CD14-positive monocyte (primary cell): ENCODE measurements around the gene TCEAL4. TPM values are rescaled to one million over a fixed set of nuclear protein-coding genes. Genes with fewer than 3 reads are reported as not detected.

Source experiments
- DNase-seq, 3 donors: peaks; one replicate each; pipeline ENCODE4 v3.0.0-alpha.2; 2011 to 2022
- H2AFZ ChIP-seq: 2 replicates; pipeline ENCODE4 v1.6.0; 2012; ENCODE audit warnings: mild to moderate bottlenecking, low read depth, low read length, inconsistent platforms; ENCODE audit not compliant: insufficient read depth, poor library complexity, severe bottlenecking
- H3K27ac ChIP-seq, 2 donors: 1 replicate in 1 of 2; 2 replicates in 1 of 2; pipeline ENCODE4 v1.5.1; 2012 to 2013; ENCODE audit warnings: low read length in 2 of 2, control low read depth in 1 of 2, inconsistent platforms in 1 of 2, low read depth in 1 of 2, mild to moderate bottlenecking in 1 of 2
- H3K27me3 ChIP-seq, 2 donors: one replicate each; pipeline versions ENCODE4 v1.6.0 to v1.6.1; 2011 to 2013; ENCODE audit warnings: low read length in 2 of 2; ENCODE audit not compliant: control insufficient read depth in 2 of 2, insufficient read depth in 2 of 2
- H3K36me3 ChIP-seq, 2 donors: replicated peaks in 1 of 2; 1 replicate in 1 of 2; 2 replicates in 1 of 2; pipeline versions ENCODE4 v1.5.1 to v1.6.1; 2012 to 2013; ENCODE audit warnings: low read length in 2 of 2, control low read depth in 1 of 2, inconsistent platforms in 1 of 2, mild to moderate bottlenecking in 1 of 2; ENCODE audit not compliant: insufficient read depth in 2 of 2, control insufficient read depth in 1 of 2
- H3K4me1 ChIP-seq, 2 donors: 1 replicate in 1 of 2; 2 replicates in 1 of 2; pipeline versions ENCODE4 v1.5.1 to v1.6.1; 2012 to 2013; ENCODE audit warnings: low read length in 2 of 2, control low read depth in 1 of 2, inconsistent platforms in 1 of 2, mild to moderate bottlenecking in 1 of 2, moderate library complexity in 1 of 2; ENCODE audit not compliant: insufficient read depth in 2 of 2, control insufficient read depth in 1 of 2
- H3K4me2 ChIP-seq: replicated peaks from 2 replicates; pipeline ENCODE3; 2012; ENCODE audit warnings: low read length, moderate library complexity, mild to moderate bottlenecking; ENCODE audit not compliant: poor library complexity, severe bottlenecking; ENCODE audit errors: extremely low read depth
- H3K4me3 ChIP-seq, 3 experiments: fragments of 200-600 bp in 1 of 3; sonication (generic) in 1 of 3; replicated peaks in 1 of 3; 1 replicate in 2 of 3; 2 replicates in 1 of 3; pipeline ENCODE4 v1.5.1; 2011 to 2013; ENCODE audit warnings: low read length in 3 of 3, mild to moderate bottlenecking in 3 of 3, control low read depth in 2 of 3, low read depth in 2 of 3, inconsistent platforms in 1 of 3, moderate library complexity in 1 of 3
- H3K79me2 ChIP-seq: 2 replicates; pipeline ENCODE4 v1.6.0; 2012; ENCODE audit warnings: mild to moderate bottlenecking, control low read depth, inconsistent platforms, low read length, moderate library complexity; ENCODE audit not compliant: insufficient read depth
- H3K9ac ChIP-seq: 2 replicates; pipeline ENCODE4 v1.6.0; 2017; ENCODE audit warnings: low read length, mild to moderate bottlenecking; ENCODE audit not compliant: insufficient read depth, poor library complexity, severe bottlenecking
- H3K9me3 ChIP-seq, 2 donors: replicated peaks in 1 of 2; 1 replicate in 1 of 2; 2 replicates in 1 of 2; pipeline versions ENCODE4 v1.5.1 to v1.6.1; 2012 to 2013; ENCODE audit warnings: low read length in 2 of 2, control low read depth in 1 of 2; ENCODE audit not compliant: control insufficient read depth in 1 of 2, insufficient read depth in 1 of 2
- H4K20me1 ChIP-seq: 2 replicates; pipeline ENCODE4 v1.6.0; 2012; ENCODE audit warnings: mild to moderate bottlenecking, low read length, control low read depth, moderate library complexity; ENCODE audit not compliant: insufficient read depth
- H3K27ac Mint-ChIP-seq, 7 donors: one replicate each; pipeline ENCODE4 v1.8.0; 2020; ENCODE audit warnings: mild to moderate bottlenecking in 7 of 7, mixed read lengths in 7 of 7, moderate library complexity in 6 of 7, inconsistent platforms in 2 of 7
- H3K27me3 Mint-ChIP-seq, 3 donors: one replicate each; pipeline ENCODE4 v1.8.0; 2021 to 2022; ENCODE audit warnings: low read depth in 3 of 3, mild to moderate bottlenecking in 3 of 3, mixed read lengths in 3 of 3, moderate library complexity in 3 of 3, inconsistent platforms in 1 of 3
- H3K36me3 Mint-ChIP-seq, 2 donors: one replicate each; pipeline ENCODE4 v1.8.0; 2020; ENCODE audit warnings: mixed read lengths in 2 of 2, inconsistent platforms in 1 of 2, mild to moderate bottlenecking in 1 of 2
- H3K4me1 Mint-ChIP-seq: one replicate; pipeline ENCODE4 v1.8.0; 2020; ENCODE audit warnings: mild to moderate bottlenecking, mixed read lengths
- H3K4me3 Mint-ChIP-seq, 2 donors: one replicate each; pipeline ENCODE4 v1.8.0; 2020; ENCODE audit warnings: mild to moderate bottlenecking in 2 of 2, mixed read lengths in 2 of 2, moderate library complexity in 1 of 2
- H3K9me3 Mint-ChIP-seq, 7 donors: one replicate each; pipeline ENCODE4 v1.8.0; 2020 to 2022; ENCODE audit warnings: mixed read lengths in 7 of 7, mild to moderate bottlenecking in 6 of 7, moderate library complexity in 6 of 7, inconsistent platforms in 2 of 7
- WGBS: methylation state at CpG from one replicate; pipeline ENCODE4 v1.1.5; 2013; ENCODE audit warnings: missing lambda C conversion rate; ENCODE audit not compliant: insufficient coverage; 5-methylcytosine and 5-hydroxymethylcytosine counted together
- intact Hi-C, 2 donors: fragments of 100-400 bp; cut with micrococcal nuclease; formaldehyde crosslinking; loops; one replicate each; pipeline versions ENCODE4 v1.15.0 to v1.15.1; 2023
- polyA plus RNA-seq, 3 donors: library from polyadenylated mRNA; depleted of rRNA in 1 of 3; unstranded in 2 of 3; stranded (reverse) in 1 of 3; fragments of 300-500 nt in 2 of 3; fragments of >200 nt in 1 of 3; fragmentation: Illumina TruSeq in 2 of 3; gene quantifications; 1 replicate in 2 of 3; 2 replicates in 1 of 3; pipeline ENCODE4 v1.2.3, GENCODE V29; 2012 to 2021
- TF ChIP-seq, protein P1 (sequence below): fragments of 200-600 bp; IDR thresholded peaks from one replicate; pipeline ENCODE4 v1.8.0; 2022; ENCODE audit warnings: antibody characterized with exemption, mild to moderate bottlenecking

The TCEAL4 gene
- polyA plus RNA-seq, 3 donors, result 3.0 to 10.7 (median 8.5) TPM

DNA sequence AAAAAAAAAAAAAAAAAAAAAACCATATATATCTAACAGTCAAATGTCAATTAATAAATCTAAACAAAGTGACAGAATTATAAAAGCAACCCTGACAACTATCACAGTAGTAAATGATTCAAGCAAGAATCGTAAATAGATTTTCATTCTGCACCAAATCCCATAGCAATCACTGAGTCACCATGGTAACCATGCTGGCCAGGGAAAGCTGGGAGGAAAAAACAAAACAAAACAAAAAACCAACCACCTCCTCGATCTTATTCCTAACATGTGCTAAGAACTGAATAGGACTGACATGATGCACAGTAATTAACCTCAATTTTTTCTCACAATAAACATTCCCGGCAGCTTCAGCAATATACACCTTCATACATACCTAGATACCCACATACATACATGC lies 35.4 kb upstream of the TCEAL4 start:
- H3K27ac Mint-ChIP-seq, result no peak overlapping the region
- no peak overlapping the region for H3K4me3 Mint-ChIP-seq
- TF ChIP-seq, protein P1, sequence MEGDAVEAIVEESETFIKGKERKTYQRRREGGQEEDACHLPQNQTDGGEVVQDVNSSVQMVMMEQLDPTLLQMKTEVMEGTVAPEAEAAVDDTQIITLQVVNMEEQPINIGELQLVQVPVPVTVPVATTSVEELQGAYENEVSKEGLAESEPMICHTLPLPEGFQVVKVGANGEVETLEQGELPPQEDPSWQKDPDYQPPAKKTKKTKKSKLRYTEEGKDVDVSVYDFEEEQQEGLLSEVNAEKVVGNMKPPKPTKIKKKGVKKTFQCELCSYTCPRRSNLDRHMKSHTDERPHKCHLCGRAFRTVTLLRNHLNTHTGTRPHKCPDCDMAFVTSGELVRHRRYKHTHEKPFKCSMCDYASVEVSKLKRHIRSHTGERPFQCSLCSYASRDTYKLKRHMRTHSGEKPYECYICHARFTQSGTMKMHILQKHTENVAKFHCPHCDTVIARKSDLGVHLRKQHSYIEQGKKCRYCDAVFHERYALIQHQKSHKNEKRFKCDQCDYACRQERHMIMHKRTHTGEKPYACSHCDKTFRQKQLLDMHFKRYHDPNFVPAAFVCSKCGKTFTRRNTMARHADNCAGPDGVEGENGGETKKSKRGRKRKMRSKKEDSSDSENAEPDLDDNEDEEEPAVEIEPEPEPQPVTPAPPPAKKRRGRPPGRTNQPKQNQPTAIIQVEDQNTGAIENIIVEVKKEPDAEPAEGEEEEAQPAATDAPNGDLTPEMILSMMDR, result no peak
- H4K20me1 ChIP-seq, result no peaks in the 10 kb centered on the region
- no peak for DNase-seq
- H3K4me1 ChIP-seq, result peaks cover 0 to 7% of the 10 kb centered on the region in 2 donors
- no peak overlapping the region for H2AFZ ChIP-seq
- no peak overlapping the region for H3K4me3 ChIP-seq
- H3K27me3 Mint-ChIP-seq, result peaks cover 0 to 10% (median 4%) of the 10 kb centered on the region in 3 donors
- no peak overlapping the region for H3K27ac ChIP-seq
- H3K27me3 ChIP-seq, result no peaks in the 10 kb centered on the region
- no CpG with 5 or more reads among the region's 3 CpGs for WGBS
- no peaks in the 10 kb centered on the region for H3K36me3 ChIP-seq
- intact Hi-C loops, result no loop called here
- peaks cover 0 to 2% (median 0%) of the 10 kb centered on the region in 7 donors for H3K9me3 Mint-ChIP-seq
- H3K9ac ChIP-seq, result no peak overlapping the region
- no peaks in the 10 kb centered on the region for H3K36me3 Mint-ChIP-seq
- peaks cover 9% of the 10 kb centered on the region for H3K4me1 Mint-ChIP-seq
- H3K4me2 ChIP-seq, result no peak overlapping the region
- no peaks in the 10 kb centered on the region for H3K79me2 ChIP-seq
- no peaks in the 10 kb centered on the region for H3K9me3 ChIP-seq

DNA sequence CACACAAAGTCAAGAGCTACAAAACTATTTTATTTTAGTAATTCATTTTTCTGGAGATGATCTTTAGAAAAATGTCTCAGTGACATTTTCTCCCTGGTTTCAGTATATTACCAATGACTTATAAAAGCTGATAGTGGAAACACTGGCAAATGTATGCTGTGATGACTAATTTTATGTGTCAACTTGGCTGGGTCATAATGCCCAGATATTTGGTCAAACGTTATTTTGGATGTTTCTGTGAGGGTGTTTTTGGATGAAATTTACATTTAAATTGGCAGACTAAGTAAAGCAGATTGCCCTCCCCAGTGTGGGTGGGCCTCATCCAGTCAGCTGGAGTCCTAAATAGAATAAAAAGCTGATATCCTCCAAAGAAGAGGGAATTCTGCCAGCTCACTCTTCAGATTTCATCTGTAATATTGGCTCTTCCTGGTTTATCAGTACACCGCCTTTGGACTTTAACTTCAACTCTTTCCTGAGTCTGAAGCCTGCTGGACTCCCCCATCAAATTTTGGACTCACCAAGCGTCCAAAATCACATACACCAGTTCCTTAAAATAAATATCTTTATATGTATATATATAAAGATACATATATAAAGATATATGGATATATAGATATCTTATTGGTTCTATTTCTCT lies 34.8 kb upstream of the TCEAL4 start:
- Histone ChIP-seq H3K79me2 (no peaks in the 10 kb centered on the region), H3K27ac (no peak overlapping the region), H3K9me3 (no peaks in the 10 kb centered on the region), H4K20me1 (no peaks in the 10 kb centered on the region), H3K36me3 (no peaks in the 10 kb centered on the region), H3K4me3 (no peak overlapping the region), H3K4me1 (peaks cover 0 to 8% of the 10 kb centered on the region in 2 donors), H3K4me2 (no peak overlapping the region), H3K27me3 (peaks cover 0 to under 1% of the 10 kb centered on the region in 2 donors), H3K9ac (no peak overlapping the region), H2AFZ (no peak overlapping the region)
- Mint-ChIP-seq H3K27me3 (peaks cover 0 to 11% (median 4%) of the 10 kb centered on the region in 3 donors), H3K4me1 (peaks cover 12% of the 10 kb centered on the region), H3K27ac (no peak overlapping the region), H3K9me3 (peaks cover 0 to 2% (median 0%) of the 10 kb centered on the region in 7 donors), H3K4me3 (no peak overlapping the region), H3K36me3 (no peaks in the 10 kb centered on the region)
- WGBS, result no CpG with 5 or more reads among the region's 3 CpGs
- TF ChIP-seq, protein P1, result no peak
- DNase-seq, result no peak
- intact Hi-C loops, result no loop called here
